T-cell (primary cell): Measurements from ENCODE around the gene TNS1. TPM values are rescaled to one million over a fixed set of nuclear protein-coding genes. Genes with fewer than 3 reads are reported as not detected.

ENCODE experiments used
- ATAC-seq, 4 experiments: fragments of 200-7000 bp in 3 of 4; fragments of 150-1000 bp in 1 of 4; cut with Tn5 transposase; replicated peaks in 1 of 4; 1 replicate in 3 of 4; 2 replicates in 1 of 4; pipeline ENCODE4 v1.10.0; 2021; ENCODE audit warnings: moderate library complexity in 3 of 4, mild to moderate bottlenecking in 2 of 4, moderate number of reproducible peaks in 1 of 4
- CTCF ChIA-PET, 2 donors: fragments of 300-600 bp; sonication (Branson Sonifier 250); formaldehyde crosslinking; loops; one replicate each; lab custom pipeline; 2022; ENCODE audit warnings: antibody characterized with exemption in 2 of 2; lab: Charles Lee
- POLR2A ChIA-PET, 2 donors: fragments of 300-600 bp; sonication (Branson Sonifier 250); formaldehyde crosslinking; loops; one replicate each; lab custom pipeline; 2022; ENCODE audit warnings: antibody characterized with exemption in 2 of 2; lab: Charles Lee
- DNase-seq, 35 experiments: peaks; one replicate each; pipeline versions ENCODE4 v3.0.0 to v3.0.0-alpha.2; 2013 to 2023
- H3K27ac ChIP-seq: one replicate; pipeline ENCODE4 v1.5.1; 2013; ENCODE audit warnings: low read length
- H3K27me3 ChIP-seq, 2 experiments: replicated peaks in 1 of 2; 1 replicate in 1 of 2; 2 replicates in 1 of 2; pipeline versions ENCODE4 v1.6.1 to v1.7.0; 2013; ENCODE audit warnings: low read length in 1 of 2, mixed read lengths in 1 of 2; ENCODE audit not compliant: control insufficient read depth in 2 of 2, insufficient read depth in 2 of 2; ENCODE audit errors: extremely low read depth in 1 of 2
- H3K36me3 ChIP-seq, 2 donors: 1 replicate in 1 of 2; 2 replicates in 1 of 2; pipeline versions ENCODE4 v1.6.1 to v1.7.0; 2013; ENCODE audit warnings: low read length in 1 of 2; ENCODE audit not compliant: control insufficient read depth in 2 of 2, insufficient read depth in 1 of 2; ENCODE audit errors: extremely low read depth in 1 of 2
- H3K4me1 ChIP-seq, 2 experiments: 1 replicate in 1 of 2; 2 replicates in 1 of 2; pipeline versions ENCODE4 v1.6.1 to v1.7.0; 2013; ENCODE audit warnings: low read length in 2 of 2, mixed read lengths in 1 of 2; ENCODE audit not compliant: insufficient read depth in 2 of 2, control insufficient read depth in 1 of 2; ENCODE audit errors: extremely low read depth in 1 of 2
- H3K4me3 ChIP-seq, 2 donors: 1 replicate in 1 of 2; 2 replicates in 1 of 2; pipeline versions ENCODE4 v1.5.1 to v1.7.0; 2013; ENCODE audit warnings: mild to moderate bottlenecking in 2 of 2, low read length in 1 of 2, moderate library complexity in 1 of 2; ENCODE audit not compliant: control insufficient read depth in 1 of 2; ENCODE audit errors: extremely low read depth in 1 of 2
- H3K9me3 ChIP-seq: 2 replicates; pipeline ENCODE4 v1.7.0; 2013
- H3K27ac Mint-ChIP-seq, 2 donors: one replicate each; pipeline ENCODE4 v1.8.0; 2020 to 2021; ENCODE audit warnings: mild to moderate bottlenecking in 2 of 2, mixed read lengths in 2 of 2
- H3K27me3 Mint-ChIP-seq, 2 donors: one replicate each; pipeline ENCODE4 v1.8.0; 2021 to 2022; ENCODE audit warnings: mixed read lengths in 2 of 2
- H3K36me3 Mint-ChIP-seq: one replicate; pipeline ENCODE4 v1.8.0; 2021; ENCODE audit warnings: mixed read lengths
- H3K4me1 Mint-ChIP-seq, 3 donors: one replicate each; pipeline ENCODE4 v1.8.0; 2020 to 2022; ENCODE audit warnings: mixed read lengths in 3 of 3, mild to moderate bottlenecking in 1 of 3
- H3K4me3 Mint-ChIP-seq, 3 donors: one replicate each; pipeline ENCODE4 v1.8.0; 2020 to 2022; ENCODE audit warnings: mild to moderate bottlenecking in 3 of 3, mixed read lengths in 3 of 3, moderate library complexity in 3 of 3
- H3K9me3 Mint-ChIP-seq, 3 donors: one replicate each; pipeline ENCODE4 v1.8.0; 2020 to 2022; ENCODE audit warnings: mixed read lengths in 3 of 3
- WGBS: methylation state at CpG from one replicate; pipeline ENCODE4 v1.1.5; 2013; ENCODE audit warnings: missing lambda C conversion rate; ENCODE audit not compliant: insufficient coverage; 5-methylcytosine and 5-hydroxymethylcytosine counted together
- total RNA-seq, 35 experiments: library from RNA in 6 of 35; stranded (reverse) in 6 of 35; fragments of 120-200 nt in 1 of 35; gene quantifications; one replicate each; pipeline versions ENCODE4 v1.2.1 to v1.2.4 and lab custom pipeline; 2013 to 2026

Gene TNS1
- total RNA-seq, 5 donors from 2014 or later (not counting 1 experiment from before 2014, with no cell fraction given) = 0.28 to 2.1 (median 1.3) TPM

DNA sequence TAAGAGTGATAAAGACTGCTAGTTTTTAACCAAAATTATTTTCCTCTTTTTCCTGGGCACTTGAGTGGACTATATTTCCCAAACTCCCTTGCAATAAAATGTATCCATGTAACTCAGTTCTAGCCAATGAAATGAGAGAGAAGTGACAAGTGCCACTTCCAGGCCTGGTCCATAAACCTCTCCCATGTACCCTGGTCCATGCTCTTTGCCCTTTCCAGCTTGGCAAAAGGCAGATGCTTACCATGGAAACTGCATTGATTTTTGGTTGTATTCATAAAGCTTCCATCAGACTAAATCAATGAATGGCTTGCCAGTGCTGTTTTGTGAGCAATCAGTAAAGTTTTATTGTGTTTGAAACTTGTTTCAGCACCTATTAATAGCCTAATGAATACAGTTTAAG lies 229.3 kb downstream of the TNS1 start:
- Histone ChIP-seq H3K9me3 (no peaks in the 10 kb centered on the region), H3K36me3 (no peaks in the 10 kb centered on the region), H3K27ac (no peak overlapping the region), H3K27me3 (no peaks in the 10 kb centered on the region), H3K4me3 (no peak overlapping the region), H3K4me1 (no peaks in the 10 kb centered on the region)
- H3K9me3 Mint-ChIP-seq = peaks cover 0 to 7% (median 0%) of the 10 kb centered on the region in 3 donors
- DNase-seq (no peak), ATAC-seq (no peak)
- CTCF ChIA-PET = interaction anchor here in 1 of 2 donors (0.6 kb wide), 1 partner anchor 100 kb away, joined by 3 read pairs; no protein-coding TSS in a partner anchor
- H3K27me3 Mint-ChIP-seq = peaks cover 3 to 5% of the 10 kb centered on the region in 2 donors
- no peak overlapping the region for H3K27ac Mint-ChIP-seq
- peaks cover 3% of the 10 kb centered on the region for H3K36me3 Mint-ChIP-seq
- H3K4me3 Mint-ChIP-seq = no peak overlapping the region
- peaks cover 0 to 2% (median 0%) of the 10 kb centered on the region in 3 donors for H3K4me1 Mint-ChIP-seq
- POLR2A ChIA-PET = no interaction called here

DNA sequence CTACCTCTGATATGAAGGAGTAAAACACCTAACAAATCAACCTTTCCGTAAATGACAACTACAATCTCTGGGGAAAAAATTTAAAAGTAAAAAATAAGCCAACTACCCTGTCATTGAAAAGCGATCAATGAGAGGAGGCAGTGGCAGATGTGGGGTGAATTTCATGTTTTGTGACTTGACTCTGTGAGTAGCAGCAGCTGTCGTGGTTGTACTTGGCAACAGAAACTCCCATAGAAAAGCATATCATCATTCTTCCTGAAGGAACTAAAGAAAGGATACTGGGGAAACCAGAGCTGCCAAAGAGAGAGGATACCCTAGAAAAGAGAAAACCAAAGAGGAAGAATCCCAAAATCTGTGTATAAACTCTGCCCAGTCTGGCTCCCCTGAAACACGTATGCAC lies 236.4 kb downstream of the TNS1 start:
- H3K4me3 Mint-ChIP-seq = no peak overlapping the region
- no peaks in the 10 kb centered on the region for H3K4me1 ChIP-seq
- ATAC-seq = no peak
- no peak for DNase-seq
- ChIA-PET POLR2A (no interaction called here), CTCF (interaction anchor here in 1 of 2 donors (1.3 kb wide), 1 partner anchor 10 kb away, joined by 3 read pairs; no protein-coding TSS in a partner anchor)
- H3K27ac ChIP-seq = no peak overlapping the region
- no peaks in the 10 kb centered on the region for H3K36me3 ChIP-seq
- WGBS = 100% methylated on average over 1 of the region's 4 CpGs
- H3K27me3 Mint-ChIP-seq = peaks cover 10 to 22% of the 10 kb centered on the region in 2 donors
- H3K27ac Mint-ChIP-seq = no peak overlapping the region
- H3K4me3 ChIP-seq = no peak overlapping the region
- peaks cover 0 to 2% of the 10 kb centered on the region in 2 experiments for H3K27me3 ChIP-seq
- peaks cover 9% of the 10 kb centered on the region for H3K9me3 ChIP-seq
- peaks cover 8% of the 10 kb centered on the region for H3K36me3 Mint-ChIP-seq
- no peaks in the 10 kb centered on the region for H3K4me1 Mint-ChIP-seq
- peaks cover 8 to 13% (median 12%) of the 10 kb centered on the region in 3 donors for H3K9me3 Mint-ChIP-seq

DNA sequence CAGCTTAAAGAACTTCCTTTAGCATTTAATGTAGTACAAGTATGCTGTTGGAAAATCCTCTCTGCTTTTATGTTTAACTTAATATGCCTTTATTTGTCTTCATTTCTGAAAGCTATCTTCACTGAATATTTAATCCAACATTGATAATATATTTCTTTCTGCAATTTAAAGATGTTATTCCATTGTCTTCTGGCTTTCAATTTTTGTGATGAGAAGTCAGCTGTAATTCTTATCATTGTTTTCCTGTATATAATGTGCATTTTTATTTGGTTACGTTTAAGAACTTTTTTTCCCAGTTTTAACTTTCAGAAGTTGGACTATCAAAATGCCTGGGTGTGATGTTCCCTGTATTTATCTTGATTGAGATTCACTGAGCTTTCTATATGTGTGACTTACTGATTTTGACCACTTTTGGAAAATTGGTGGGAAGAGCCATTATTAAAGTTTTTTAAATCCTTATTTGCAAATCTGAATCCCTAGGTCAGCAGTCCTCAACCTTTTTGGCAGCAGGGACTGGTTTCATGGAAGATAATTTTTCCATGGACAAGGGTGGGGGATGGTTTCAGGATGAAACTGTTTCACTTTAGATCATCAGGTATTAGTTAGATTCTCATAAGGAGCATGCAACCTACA lies 241.0 kb downstream of the TNS1 start:
- Mint-ChIP-seq H3K27me3 (peaks cover 2 to 25% of the 10 kb centered on the region in 2 donors), H3K4me3 (no peak overlapping the region), H3K36me3 (peaks cover 8% of the 10 kb centered on the region), H3K27ac (no peak overlapping the region), H3K4me1 (peaks cover 3 to 4% (median 4%) of the 10 kb centered on the region in 3 donors), H3K9me3 (peaks cover 8 to 16% (median 8%) of the 10 kb centered on the region in 3 donors)
- Histone ChIP-seq H3K36me3 (no peaks in the 10 kb centered on the region), H3K27me3 (peaks cover 0 to 5% of the 10 kb centered on the region in 2 experiments), H3K4me1 (peaks cover 0 to 1% of the 10 kb centered on the region in 2 experiments), H3K9me3 (peaks cover 5% of the 10 kb centered on the region), H3K27ac (no peak overlapping the region), H3K4me3 (no peak overlapping the region)
- no peak for DNase-seq
- ChIA-PET CTCF (interaction anchor here in 1 of 2 donors (0.6 kb wide), 1 partner anchor 206 kb away, joined by 3 read pairs; no protein-coding TSS in a partner anchor), POLR2A (interaction anchor here in 1 of 2 donors (0.5 kb wide), 1 partner anchor 17 kb away, joined by 3 read pairs; no protein-coding TSS in a partner anchor)
- no CpG with 5 or more reads among the region's 1 CpG for WGBS
- ATAC-seq = no peak

DNA sequence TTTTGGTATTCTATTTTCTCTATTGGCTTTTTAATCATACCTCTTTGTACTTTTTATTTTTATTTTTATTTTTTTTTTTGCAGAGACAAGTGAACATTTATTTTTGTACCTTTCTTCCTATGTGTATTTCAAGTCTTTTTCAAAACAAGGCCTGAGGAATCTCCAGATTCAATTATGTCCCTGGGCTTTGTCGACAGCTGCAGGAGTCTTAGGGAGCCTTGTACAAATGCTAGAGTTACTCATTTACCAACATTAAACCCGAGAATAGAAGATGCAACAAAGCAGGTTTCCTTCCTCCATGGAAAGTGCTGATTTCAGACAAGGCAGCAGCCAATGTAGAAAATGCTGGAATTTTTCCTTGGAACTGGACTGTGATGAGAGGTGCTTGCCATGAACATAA lies 242.8 kb downstream of the TNS1 start:
- no CpG with 5 or more reads among the region's 2 CpGs for WGBS
- POLR2A ChIA-PET = no interaction called here
- Histone ChIP-seq H3K36me3 (no peaks in the 10 kb centered on the region), H3K4me1 (peaks cover 13 to 19% of the 10 kb centered on the region in 2 experiments), H3K9me3 (peaks cover 2% of the 10 kb centered on the region), H3K27me3 (peaks cover 0 to 14% of the 10 kb centered on the region in 2 experiments), H3K27ac (no peak overlapping the region), H3K4me3 (no peak overlapping the region)
- no peak for DNase-seq
- Mint-ChIP-seq H3K27ac (no peak overlapping the region), H3K9me3 (peaks cover 7 to 16% (median 8%) of the 10 kb centered on the region in 3 donors), H3K27me3 (peaks cover 0 to 14% of the 10 kb centered on the region in 2 donors), H3K4me1 (peaks cover 13 to 20% (median 18%) of the 10 kb centered on the region in 3 donors), H3K4me3 (no peak overlapping the region), H3K36me3 (peaks cover 2% of the 10 kb centered on the region)
- CTCF ChIA-PET = no interaction called here
- no peak for ATAC-seq

DNA sequence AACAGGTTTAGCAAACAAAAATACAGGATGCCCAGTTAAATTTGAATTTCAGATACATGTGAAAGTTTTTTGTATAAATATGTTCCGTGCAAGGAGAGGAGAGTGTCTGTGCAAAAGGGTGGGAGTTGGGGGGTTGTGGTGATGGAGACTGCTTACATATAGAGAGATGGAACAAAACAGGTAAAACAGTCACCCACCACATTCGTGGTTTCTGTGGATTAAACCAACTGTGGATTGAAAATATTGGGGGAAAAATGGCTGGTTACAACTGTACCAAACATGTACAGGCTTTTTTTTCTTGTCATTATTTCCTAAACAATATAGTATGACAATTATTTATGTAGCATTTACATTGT lies 245.7 kb downstream of the TNS1 start:
- ChIA-PET CTCF (interaction anchor here in 1 of 2 donors (0.9 to 1.0 kb wide), 2 partner anchors 10 to 51 kb away, joined by 3 to 5 read pairs; no protein-coding TSS in a partner anchor), POLR2A (no interaction called here)
- Mint-ChIP-seq H3K4me1 (peaks cover 20 to 25% (median 25%) of the 10 kb centered on the region in 3 donors), H3K36me3 (no peaks in the 10 kb centered on the region), H3K9me3 (peaks cover 4 to 9% (median 4%) of the 10 kb centered on the region in 3 donors), H3K27ac (no peak overlapping the region), H3K27me3 (peaks cover 0 to 13% of the 10 kb centered on the region in 2 donors), H3K4me3 (peak overlapping the region in 1 of 3 donors; percentile 54)
- Histone ChIP-seq H3K4me1 (peaks cover 21 to 22% of the 10 kb centered on the region in 2 experiments), H3K27me3 (peaks cover 0 to 20% of the 10 kb centered on the region in 2 experiments), H3K4me3 (no peak overlapping the region), H3K27ac (no peak overlapping the region), H3K9me3 (no peaks in the 10 kb centered on the region), H3K36me3 (no peaks in the 10 kb centered on the region)
- 0% methylated on average over 1 of the region's 2 CpGs for WGBS
- no peak for DNase-seq
- ATAC-seq = no peak

DNA sequence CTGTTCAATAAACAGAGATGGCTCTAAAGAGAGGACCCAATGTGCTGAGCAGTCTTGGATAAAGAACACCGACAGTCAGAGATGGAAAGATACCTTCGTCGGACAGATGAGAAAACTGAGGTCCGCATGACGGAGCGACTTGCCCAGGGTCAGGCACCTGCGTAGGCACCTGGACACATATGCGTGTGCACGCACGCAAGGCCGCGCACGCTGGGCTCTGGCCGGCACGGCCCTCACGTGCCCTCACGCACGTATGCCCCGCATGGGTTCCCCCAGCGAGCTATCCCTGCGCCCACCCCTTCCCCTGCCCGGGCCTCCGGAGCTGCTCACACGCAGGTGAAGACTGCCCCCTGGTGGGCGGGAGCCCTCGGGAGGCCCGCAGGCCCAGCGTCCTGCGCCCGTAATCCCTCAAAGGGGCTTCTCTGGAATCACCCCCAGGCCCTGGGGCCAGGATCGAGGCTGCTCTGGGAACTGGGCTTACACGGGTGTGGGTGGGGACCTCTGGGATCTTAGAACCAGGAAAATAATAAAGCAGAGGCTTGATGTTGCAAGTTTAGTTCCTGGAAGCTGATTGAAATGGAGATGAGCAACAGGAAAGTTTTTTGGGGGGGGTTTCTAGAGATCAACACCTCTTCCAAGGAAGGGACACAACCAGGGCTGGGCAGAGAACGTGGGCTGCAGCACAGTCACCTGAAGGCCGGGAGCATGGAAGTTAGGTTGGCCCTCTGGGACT lies 246.3 kb downstream of the TNS1 start:
- 25% methylated on average over 32 of the region's 34 CpGs for WGBS
- H3K9me3 Mint-ChIP-seq = peaks cover under 1 to 5% (median 1%) of the 10 kb centered on the region in 3 donors
- Histone ChIP-seq H3K36me3 (no peaks in the 10 kb centered on the region), H3K4me3 (peak overlapping the region; percentile 27 to 52), H3K27me3 (peaks cover 0 to 19% of the 10 kb centered on the region in 2 experiments), H3K4me1 (peaks cover 21 to 22% of the 10 kb centered on the region in 2 experiments), H3K9me3 (no peaks in the 10 kb centered on the region), H3K27ac (no peak overlapping the region)
- H3K4me3 Mint-ChIP-seq = peak overlapping the region; percentile 53 to 61 (median 54)
- POLR2A ChIA-PET = no interaction called here
- H3K36me3 Mint-ChIP-seq = no peaks in the 10 kb centered on the region
- H3K4me1 Mint-ChIP-seq = peaks cover 20 to 30% (median 25%) of the 10 kb centered on the region in 3 donors
- H3K27me3 Mint-ChIP-seq = peaks cover 0 to 13% of the 10 kb centered on the region in 2 donors
- no peak overlapping the region for H3K27ac Mint-ChIP-seq
- ATAC-seq (peak; percentile 73 to 89 (median 84)), DNase-seq (peak; percentile 24 to 78 (median 61))
- CTCF ChIA-PET = interaction anchor here (0.6 to 1.0 kb wide), 6 partner anchors 11 to 1066 kb away, joined by 3 to 5 read pairs (median 3); no protein-coding TSS in a partner anchor
